GM21360 (cell line): ENCODE results near the gene MAGEF1.

Experiments used
- ATAC-seq: cut with Tn5 transposase; IDR thresholded peaks from one replicate; pipeline ENCODE4 v1.9.1; 2021; ENCODE audit warnings: mild to moderate bottlenecking, moderate library complexity; ENCODE audit not compliant: unreplicated experiment

The MAGEF1 gene

DNA sequence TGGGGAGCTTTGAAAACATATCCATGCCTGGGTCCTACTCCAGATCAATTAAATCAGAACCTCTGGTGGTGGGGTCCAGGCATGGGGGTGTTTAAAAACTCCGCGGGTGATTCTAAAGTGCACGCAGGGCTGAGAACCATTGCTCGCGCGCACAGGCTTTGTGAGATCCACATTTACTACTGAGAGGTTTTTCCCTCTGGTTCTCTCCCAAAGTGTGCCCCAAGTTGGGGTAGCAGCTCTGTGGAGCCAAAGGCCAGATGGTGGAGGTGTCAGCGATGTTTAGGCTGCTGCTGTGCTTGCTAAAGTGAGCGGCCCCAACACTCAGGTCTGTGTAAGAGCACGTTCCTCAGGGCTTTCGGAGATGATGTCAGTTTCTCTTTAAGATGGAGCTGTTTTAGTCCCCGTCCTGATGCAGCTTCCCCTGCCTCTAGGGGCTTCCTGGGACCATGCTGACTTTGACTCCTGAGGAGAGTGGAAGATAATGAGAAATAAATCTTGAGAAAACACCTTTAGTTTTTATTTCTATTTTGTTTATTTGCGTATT lies 13.4 kb upstream of the MAGEF1 start:
- no peak for ATAC-seq

DNA sequence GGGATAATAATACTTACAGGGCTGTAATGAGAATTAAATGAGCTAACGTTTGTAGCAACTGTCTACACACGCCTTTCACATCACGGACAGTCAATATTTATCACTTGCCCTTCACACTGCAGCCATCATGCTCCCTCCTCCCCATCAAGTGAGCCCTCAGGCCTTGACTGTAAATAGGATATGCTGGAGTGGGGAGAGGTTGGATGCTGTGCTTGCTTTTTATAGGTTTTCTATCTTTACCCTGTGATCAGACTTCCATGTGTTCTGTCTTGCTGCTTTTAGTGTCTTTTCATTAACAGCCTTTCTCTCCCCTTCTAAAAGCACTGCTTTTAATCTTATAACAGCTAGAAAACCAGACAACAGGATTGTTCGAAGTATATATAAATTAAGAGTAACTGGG lies 12.8 kb upstream of the MAGEF1 start:
- no peak for ATAC-seq

DNA sequence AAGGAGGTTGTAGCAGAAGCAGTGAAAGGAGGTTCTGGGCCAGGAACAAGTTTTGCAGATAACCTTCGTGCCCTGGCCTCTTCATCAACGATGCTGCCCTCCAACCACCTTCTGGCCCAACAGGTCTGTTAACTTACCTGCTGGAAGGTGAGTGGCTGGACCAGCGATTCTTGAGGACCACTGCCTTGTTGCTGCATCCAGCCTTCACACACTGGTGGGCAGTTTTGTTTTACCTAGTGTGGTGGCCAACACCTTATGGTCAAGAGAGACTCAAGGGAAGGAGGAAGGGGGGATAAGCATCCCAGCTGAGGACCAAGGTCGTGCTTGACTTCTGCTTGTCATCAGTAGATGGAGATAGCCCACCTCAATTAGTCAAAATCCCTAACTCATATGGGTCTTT lies 7.8 kb upstream of the MAGEF1 start:
- no peak for ATAC-seq

DNA sequence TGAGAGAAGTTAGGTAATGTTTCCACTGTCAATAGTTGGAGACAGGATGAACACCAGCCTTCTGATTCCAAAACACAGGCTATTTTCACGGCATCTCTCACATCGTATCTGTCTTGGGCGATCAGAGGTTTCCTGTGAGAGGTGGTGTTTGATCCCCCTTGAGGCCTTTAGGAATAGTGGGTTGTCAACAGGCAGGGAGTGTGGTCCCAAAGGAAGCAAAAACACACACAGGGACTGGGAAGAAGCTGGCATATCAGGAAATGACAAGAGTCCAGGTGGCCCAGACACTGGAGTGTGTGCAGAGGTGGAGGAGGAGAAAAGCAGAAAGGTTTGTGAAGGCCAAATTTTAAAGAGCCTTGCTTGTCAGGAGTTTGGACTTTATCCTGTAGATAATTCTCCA lies 6.6 kb upstream of the MAGEF1 start:
- no peak for ATAC-seq

DNA sequence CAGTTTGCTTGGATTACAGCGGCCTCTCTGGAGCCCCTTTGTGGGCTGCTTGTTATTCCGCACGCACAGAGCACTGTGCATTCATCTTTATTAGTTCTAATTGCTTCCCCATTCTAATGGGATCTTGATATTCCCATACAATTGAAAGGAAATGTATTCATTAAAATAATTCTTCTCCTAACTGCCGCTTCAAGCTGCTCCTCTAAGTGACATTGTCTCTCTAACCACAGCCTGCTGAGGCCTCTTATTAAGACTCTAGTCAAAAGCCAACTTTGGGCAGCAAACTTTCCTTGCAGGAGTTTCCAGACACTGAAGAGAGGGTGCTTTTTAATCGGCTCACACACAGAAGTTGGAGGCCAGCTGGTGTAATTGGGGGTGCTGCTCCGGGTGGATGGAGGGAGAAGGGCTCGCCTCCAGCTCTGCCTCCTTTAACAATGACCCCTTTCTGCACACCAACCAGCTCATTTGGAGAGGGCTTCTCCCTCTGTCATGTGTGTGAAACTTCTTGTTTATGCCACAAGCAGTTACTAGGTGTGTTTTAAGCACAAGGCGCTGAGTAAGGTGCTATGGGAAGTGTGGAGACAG lies 5.6 kb upstream of the MAGEF1 start:
- no peak for ATAC-seq

DNA sequence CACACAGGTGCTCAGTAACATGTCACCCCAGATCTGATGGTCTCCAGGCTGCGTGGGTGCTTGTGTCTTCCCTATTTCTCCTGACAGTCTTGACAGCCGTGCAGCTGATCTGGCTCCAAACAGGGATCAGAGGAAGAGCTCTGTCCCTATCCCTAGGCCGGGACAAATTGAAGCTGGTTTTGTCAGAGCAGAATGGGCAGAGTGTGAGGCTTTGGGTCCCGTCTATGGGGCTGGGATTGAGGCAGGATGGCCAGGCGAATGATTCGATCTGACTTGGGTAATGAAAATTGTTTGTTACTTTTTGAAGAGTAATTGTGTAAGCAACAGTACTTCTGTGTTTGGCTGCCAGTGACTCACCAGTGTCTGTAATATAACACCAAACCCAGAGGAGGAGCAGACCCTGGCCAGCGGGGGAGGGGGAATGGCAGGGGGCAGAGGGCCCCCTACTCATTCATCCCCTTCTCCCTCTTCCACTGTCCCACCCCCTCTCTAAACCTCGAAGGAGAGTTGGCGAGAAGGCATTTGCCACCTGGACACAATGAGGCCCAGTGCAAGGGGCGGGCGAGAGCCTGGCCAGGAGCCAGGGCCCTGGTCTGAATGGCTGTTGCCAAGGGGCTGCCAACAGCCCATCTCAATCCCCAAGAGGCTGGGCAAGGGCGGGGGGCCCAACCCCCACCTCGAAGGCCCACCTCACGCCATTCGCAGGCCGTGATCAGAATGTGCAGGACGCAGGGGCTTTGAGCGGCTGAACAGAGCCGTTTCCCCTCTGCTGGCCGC lies 4.9 kb upstream of the MAGEF1 start:
- no peak for ATAC-seq

DNA sequence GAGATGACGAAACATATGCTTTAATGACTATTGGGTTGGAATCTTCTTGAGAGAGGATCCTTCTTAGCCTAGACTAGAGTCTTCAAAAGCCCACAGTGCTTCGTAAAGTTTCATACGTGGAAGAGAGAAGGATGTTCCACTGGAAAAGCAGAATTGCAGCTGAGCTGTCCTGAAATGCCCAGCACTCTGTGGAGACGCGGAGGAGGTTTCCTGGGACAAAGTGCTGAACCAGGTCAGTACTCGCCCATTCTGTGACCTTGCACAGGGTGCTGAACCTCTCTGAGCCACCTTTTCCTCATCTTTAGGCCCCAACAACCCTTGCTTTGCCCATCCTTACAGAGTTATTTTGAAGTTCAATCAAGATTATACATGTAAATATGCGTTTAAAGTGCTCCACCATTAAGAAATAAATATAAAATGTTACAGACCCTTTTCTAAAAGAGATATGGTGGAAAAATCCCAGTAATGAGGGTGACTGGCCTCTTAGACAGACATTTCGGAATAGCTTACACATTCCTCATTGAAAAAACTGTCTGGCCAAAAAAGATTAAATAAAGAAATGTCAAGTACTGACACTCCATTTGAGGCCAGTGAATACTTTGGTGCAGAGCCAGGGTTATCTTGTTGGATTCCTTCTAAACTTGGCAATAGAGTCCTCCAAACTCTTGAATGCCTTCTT lies 4.2 kb upstream of the MAGEF1 start:
- no peak for ATAC-seq

DNA sequence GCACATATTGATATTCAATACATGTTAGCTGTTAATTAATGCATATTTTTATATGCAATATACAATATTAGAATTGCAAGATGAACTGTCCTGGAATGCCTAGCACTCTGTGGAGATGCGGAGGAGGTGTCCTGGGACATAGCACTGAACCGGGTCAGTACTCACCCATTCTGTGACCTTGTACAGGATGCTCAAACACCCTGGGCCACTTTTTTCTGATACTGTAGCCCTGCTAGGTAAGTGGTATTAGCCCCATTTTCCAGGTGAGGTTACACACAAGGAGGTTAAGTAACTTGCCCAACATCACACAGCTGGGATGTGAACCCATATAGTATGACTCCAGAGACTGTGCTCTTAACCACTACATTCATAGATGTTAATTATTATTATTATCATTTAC lies 1.7 kb upstream of the MAGEF1 start:
- ATAC-seq = no peak

DNA sequence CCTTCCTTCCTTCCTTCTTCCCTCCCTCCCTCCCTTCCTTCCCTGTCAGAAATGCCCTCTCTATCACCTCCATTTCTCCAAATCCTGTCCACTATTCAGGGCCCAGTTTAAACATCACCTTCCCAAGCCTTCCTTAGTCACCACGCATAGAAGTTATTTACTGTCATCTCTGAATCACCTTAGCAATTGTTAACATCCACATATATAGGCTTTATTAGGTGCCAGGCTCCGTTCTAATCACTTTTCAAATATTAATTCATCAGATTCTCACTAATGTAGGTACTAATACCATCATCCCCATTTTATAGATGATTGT lies 1.1 kb upstream of the MAGEF1 start:
- ATAC-seq = no peak

DNA sequence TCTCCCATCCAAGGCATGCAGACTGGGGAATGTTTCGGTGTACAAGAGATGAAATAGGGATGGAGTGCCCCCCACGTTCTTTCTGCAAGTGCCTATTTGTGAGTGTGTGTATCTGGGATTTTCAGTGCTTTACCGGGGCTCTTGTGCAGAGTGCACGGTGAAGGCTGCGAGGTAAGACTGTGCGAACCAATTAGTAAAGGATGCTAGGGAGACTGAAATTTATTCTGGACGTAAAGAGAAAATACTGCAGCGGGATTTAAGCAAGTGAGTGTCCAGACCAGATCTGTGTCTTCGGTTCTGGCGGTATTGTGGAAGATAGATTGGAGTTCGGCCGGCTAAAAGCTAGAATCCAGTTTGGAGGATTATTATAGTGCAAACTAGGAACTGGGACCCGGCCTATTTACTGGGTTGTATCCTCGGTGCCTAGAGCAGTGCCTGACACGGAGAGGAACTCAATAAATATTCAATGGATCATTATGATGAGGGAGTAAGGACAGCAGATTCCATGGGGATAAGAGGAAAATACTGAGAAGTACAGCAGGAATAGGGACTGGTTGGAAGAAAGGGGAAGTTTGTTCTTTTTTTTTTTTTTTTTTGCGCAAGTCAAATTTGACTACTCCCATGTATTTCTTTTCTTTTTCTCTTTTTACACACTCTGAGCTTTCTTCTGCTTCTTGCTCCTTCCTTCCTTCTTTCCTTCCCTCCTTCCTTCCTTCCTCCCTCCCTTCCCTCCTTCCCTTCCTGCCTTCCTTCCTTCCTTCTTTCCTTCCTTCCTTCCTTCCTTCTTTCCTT lies 580 bp upstream of the MAGEF1 start:
- ATAC-seq = peak; percentile 26

DNA sequence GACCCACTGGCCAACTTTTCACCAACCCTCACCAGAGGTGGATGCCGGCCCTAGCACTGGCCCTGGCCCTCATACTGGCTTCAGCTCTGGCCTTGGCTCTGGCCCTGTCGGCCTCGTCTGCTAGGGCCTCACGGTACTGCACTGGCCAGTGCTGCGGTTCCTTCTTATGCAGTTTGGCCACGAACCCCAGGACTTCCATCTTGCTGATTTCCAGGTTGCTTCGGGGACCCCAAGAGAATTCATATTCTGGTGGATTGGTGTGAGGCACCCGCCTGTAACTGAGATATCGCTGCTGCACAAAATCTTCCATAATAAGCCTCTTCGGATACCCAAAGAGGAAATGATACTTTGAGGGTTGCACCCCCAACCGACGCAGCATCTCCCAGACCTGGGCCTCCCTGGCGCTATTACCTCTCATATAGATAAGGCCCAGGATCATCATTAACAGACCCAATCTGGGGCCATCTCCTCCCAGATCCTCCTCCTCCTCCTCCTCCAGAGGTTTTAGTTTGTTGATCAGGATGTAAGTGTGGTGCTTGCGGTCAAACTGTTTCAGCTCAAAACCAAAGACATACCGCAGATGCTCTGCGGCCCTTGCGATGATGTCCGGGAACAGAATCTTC lies 883 bp downstream of the MAGEF1 start:
- peak; percentile 53 for ATAC-seq

DNA sequence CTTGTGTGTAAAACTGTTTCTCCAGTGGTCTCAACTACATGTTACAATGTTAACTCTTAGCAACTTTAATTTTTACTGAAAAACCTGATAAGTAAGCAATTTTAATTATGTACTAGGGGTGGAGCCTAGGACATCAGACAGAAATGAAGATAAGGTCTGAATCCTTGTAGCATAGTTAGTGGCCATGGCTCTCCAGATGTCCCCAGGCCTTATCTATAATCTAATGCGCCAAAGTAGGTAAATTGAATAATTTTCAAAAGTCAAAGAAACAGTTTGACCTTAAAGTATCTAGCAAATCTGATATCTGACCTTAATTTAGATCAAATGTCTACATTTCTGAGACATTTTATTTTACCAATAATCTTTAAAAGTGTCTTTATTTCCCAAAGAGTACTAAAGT lies 8.2 kb downstream of the MAGEF1 start:
- no peak for ATAC-seq

DNA sequence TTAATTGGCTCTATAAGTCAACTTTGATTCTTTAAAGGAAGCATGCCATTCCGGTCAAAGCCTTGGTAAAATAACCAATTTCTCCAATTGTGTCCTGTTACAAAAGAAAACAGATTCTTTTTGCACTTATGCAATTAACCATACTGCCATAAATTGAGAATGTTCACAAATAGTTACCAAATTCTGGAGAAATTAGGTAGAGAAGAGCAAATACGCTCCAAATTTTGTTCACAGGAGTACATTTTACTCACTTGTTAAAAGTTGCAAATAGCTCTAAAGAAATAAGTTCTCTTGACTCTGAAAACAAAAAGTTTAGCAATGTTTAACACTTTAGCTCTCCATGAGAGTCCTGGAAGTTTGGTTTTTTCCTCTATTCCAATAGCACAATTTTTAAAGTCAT lies 11.1 kb downstream of the MAGEF1 start:
- ATAC-seq = no peak

DNA sequence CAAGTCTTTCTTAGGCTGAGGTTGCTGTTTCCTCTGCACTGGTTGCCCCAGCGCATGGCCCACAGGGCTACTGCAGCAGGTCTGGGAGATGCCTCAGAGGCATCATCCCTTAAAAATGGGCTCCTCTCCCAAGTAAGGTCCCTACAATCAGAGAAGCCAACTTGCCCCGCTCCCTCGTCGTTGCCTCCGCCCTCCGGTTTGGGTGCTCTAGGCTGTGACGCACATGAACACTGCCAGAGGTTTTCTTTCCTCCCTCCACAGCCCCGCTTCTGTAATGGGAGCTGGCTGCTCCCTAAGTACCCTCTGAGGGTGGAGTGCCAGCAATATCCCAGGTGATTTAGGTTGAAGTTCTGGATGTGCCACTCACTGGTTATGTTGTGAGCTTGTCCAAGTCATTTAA lies 14.0 kb downstream of the MAGEF1 start:
- ATAC-seq = no peak

DNA sequence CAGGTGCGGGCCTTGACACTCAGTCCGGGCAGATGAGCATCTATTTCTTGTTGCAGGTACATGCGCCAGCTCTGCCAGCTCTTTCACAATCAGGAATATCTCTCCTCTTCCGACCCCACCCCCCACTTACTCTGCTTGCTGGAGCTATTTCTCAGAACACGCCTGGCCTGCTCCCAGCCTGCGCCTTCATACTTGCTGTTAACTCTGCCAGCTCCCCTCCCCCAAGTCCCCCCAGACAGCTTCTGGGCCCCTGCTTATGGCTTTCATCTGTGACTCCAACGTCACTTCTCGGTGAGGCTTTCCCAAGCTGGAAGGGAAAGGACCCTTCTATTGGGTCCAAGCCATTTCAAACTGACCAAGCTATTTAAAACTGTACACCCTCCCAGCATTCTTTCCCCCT lies 15.2 kb downstream of the MAGEF1 start:
- ATAC-seq = no peak

DNA sequence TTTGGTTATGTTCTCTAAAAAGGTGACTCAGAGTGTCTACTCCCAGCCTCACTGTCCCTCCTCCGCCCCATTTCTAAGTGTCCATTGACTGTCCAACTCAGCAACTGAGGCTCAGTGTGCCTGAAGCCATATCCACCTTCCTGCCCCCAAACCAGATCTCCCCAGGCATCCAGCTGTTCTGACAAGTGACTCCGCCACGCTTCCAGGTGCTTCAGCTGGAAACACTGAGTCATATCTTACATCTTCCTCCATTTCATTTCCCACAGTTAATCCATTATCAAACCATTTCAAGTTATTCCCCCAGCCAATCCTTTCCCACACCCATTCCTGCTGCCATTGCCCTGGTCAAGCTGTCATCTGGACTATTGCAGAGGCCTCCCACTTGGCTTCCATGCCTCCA lies 17.1 kb downstream of the MAGEF1 start:
- no peak for ATAC-seq

DNA sequence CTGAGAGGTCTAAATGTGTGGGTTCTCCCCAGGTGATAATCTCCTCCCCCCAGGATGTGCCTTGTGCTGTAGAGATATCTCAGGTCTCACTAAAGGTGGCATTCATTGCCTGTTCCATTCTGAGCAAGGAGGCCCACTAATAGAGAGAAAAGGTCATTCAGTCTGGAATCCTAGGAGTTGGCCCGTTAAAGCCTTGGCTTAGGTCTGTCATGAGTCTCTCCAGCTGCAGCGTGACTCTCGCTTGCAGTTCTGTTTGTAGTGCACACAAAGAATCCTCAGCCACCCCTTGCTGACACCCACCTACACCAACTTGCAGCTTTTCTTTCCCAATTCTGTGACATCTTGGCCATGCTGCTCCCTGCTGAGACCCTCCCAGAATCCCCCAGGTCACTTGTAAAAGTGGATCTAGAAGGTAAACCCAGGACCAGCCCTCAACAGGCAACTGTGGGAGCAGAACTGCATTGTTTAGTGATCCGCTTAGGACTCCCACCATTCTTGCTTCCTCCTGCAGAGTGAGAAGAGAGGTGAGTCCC lies 17.7 kb downstream of the MAGEF1 start:
- no peak for ATAC-seq

DNA sequence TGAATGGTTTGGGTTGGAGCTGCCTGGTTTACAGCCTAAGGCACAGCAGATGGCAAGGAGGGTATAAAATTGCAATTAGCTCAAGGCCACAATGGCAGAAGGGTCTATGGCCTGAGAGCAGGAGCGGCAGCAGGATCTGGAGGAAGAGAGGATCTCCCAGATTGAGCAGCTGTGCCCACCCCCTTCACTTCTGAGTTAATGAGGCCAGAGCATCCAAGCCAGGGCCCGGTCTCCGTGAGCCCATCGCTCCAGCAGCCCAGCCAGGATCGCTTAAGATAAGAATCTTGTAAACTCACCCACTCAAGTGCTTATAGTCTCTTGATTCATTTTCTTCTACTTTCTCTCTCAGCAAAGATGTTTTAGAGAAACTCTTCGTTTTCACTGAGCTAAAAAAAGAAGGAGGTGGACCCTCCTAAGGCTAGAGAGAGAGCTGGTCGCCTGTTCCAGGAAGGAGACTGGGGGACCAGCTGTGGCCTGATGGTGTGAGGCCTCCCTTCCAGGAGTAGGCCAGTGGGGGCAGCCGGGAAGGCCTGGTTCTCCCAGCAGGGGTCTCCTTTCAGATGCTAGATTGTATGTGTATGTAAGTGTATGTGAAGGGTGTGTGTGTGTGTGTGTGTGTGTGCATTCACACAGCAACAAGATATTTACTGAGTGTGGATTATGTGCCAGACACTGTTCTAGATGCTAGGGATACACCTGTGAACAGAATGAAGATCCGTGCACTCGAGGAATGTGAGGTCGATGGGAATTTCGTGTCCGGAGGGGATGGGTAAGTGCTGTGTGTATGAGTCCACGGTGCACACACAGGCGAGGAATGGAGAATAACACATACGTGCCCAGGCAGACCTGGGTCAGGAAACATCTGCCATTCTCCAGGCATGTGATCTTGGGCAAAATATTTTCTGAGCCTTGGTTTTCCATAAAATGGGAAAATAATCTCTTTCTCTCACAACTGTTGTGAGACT lies 18.6 kb downstream of the MAGEF1 start:
- no peak for ATAC-seq

DNA sequence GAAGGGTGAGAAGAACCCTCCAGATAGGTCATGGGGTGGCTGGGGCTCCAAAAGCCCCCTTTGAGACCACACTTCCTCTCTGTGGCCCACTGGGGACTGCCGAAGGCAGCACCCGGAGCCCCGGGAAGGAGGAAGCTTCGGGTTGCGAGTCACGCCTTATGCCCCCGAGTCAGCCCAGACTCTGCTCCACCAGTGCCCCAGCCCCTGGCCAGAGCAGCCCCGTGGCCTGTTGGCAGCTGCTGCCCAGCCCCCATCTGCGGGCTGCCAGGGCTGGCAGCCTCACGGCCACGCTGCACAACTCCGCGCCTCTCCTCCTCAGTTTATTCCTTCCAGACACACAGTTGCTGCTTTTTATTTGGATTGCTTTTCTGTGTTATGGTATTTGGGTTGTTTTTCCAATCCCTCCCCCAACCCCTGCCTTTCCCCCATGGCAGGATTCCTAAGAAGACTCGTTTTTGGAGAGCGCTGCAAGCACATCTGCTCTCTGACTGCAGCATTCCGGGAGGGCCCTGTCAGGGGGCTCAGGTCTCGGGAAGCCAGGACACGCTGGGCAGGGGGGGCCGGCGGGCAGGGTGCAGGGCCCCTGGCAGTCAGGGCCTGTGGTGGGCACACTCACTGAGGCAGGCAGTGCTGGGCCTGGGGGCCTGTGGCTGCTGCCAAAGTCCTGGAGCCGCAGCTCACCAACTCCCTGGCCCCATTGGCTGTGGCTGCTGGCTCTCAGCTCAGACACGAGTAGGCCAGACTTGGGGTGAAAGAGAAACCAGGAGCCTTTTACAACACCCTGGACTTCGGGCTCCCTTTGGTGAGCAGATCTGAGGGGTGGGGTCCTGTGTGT lies 20.2 kb downstream of the MAGEF1 start:
- no peak for ATAC-seq
